Mesodermal cell (in vitro differentiated cells): ENCODE measurements around the gene DROSHA.
"Not testable (repeated sequence)": the region's sequence is repeated elsewhere in the genome, so short reads cannot be mapped to it uniquely, and the experiment has no call there.

Source experiments
- H3K27ac ChIP-seq: 2 replicates; pipeline ENCODE4 v1.7.0; 2013; ENCODE audit warnings: mild to moderate bottlenecking, low read depth, low read length, moderate library complexity; ENCODE audit not compliant: severe bottlenecking
- H3K36me3 ChIP-seq: 2 replicates; pipeline ENCODE4 v1.7.1; 2013; ENCODE audit warnings: mild to moderate bottlenecking, low read length, moderate library complexity; ENCODE audit not compliant: control insufficient read depth, insufficient read depth
- H3K4me1 ChIP-seq: one replicate; pipeline ENCODE4 v1.7.1; 2013; ENCODE audit warnings: mild to moderate bottlenecking, low read length; ENCODE audit not compliant: insufficient read depth, control insufficient read depth, poor library complexity, severe bottlenecking
- H3K4me3 ChIP-seq: 2 replicates; pipeline ENCODE4 v1.7.0; 2013; ENCODE audit warnings: low read length, control low read depth, mild to moderate bottlenecking; ENCODE audit not compliant: insufficient read depth, poor library complexity, severe bottlenecking; ENCODE audit errors: extremely low read depth
- H3K9me3 ChIP-seq: 2 replicates; pipeline ENCODE4 v1.7.1; 2013; ENCODE audit warnings: mild to moderate bottlenecking, low read length, moderate library complexity; ENCODE audit not compliant: control insufficient read depth
- WGBS, 2 experiments: methylation state at CpG; one replicate each; pipeline ENCODE4 v1.1.5; 2013; ENCODE audit warnings: missing lambda C conversion rate in 2 of 2; ENCODE audit not compliant: insufficient coverage in 2 of 2; 5-methylcytosine and 5-hydroxymethylcytosine counted together

DROSHA gene

DNA sequence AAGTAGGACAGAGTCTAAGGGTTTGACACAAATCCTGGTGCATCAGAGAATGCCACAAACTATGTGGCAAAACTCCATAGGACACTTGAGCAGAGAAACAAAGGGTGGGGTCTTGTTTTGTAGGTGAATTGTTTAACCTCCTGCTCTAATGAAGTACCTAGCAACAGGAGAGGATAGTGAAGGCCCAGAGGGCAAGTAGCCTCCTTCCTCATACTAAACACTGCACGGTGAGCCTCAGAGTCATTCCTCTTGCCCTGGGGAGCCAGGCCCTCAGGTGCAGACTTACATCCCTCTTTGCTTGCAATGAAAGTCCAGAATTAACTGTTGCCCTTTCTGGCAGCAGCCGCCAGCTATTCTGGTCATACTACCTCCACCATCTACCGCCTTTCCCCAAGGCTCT is 166.1 kb downstream of the DROSHA start:
- WGBS, 2 experiments, result 84 to 97% methylated on average over 3 of the region's 3 CpGs
- Histone ChIP-seq H3K27ac (no peak overlapping the region), H3K4me3 (no peak overlapping the region), H3K36me3 (no peaks in the 10 kb centered on the region), H3K4me1 (peaks cover 4% of the 10 kb centered on the region), H3K9me3 (peaks cover 9% of the 10 kb centered on the region)

DNA sequence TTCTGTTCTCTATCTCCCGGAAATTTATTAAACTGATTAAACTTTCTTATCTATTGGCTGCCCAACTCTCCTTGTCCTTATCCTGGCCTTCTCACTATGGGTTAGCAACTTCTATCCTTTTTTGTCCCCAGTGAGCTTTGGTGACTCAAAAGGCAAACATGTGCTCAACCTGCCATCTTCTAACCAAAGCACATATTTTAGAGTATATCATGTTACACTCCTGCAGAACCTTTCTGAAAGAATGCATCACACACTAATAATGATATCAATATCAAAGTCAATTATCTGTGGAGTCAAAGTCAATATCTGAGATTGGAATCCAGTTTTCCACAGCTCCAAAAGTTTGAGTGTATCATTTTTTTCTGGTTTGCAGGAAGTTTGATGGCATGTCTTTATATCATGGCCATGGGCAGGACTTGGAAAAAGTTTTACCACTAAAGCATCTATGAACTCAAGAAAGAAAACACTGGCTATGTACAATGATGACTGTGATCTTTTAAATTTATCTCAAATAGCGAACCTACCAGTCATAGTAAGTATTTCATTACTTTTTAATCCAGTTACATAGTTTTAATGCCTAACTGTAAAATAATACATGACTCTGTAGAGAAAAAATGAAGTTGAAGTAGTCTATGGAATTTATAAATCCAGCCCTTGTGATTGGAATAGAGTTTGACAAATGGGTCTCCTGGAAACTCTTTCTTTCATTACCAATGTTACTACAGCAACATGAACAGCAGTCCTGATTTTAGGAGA is 166.8 kb downstream of the DROSHA start:
- no peaks in the 10 kb centered on the region for H3K36me3 ChIP-seq
- H3K4me1 ChIP-seq, result peaks cover 4% of the 10 kb centered on the region
- peaks cover 9% of the 10 kb centered on the region for H3K9me3 ChIP-seq
- WGBS, 2 experiments, result 100% methylated on average over 1 of the region's 2 CpGs
- H3K4me3 ChIP-seq, result no peak overlapping the region
- no peak overlapping the region for H3K27ac ChIP-seq

DNA sequence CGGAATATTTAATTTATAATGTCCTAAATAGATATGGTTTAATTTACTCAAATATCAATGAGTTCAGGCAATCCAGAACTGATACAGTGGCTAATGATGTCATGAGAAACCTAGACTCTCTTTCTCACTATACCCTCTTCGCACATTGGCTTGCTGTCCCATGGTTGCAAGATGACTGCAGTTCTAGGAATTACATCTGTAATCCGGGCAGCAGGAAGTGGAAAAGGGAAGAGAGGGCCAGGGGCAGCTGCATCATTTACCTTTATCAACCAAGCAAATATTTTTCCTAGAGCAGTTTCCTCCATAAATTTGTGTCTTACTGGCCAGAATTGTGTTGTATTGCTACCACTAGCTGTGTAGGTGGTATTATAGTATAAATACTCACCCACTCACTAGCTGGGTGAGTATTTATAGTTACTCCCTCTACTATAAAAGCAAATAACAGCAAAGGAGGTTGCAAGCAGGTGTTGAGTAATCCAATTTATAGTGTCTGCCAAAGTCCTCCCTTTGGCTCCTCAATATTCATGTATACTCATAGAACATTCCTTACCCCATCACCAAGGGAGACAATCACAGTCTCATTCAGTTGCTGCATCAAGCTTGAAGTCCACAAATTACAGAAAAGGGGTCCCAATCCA is 168.8 kb downstream of the DROSHA start:
- H3K9me3 ChIP-seq, result peaks cover 9% of the 10 kb centered on the region

DNA sequence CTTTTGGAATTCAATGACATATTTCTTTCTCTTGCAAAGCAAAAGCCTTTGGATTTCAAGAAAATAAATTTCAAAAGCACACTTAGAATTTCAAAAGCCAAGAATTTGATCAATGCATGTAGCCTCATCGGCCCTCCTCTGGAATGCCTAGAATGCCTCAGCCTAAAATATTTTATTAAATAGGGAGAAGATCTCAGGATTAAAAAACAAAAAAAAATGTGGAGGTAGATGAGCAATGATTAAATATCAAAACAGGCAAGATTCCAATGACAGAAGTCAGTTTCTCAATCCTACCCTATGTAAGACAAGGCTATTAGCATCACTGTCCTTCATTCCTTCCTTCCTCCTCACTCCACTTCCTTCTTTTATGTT is 169.4 kb downstream of the DROSHA start:
- Histone ChIP-seq H3K4me1 (peaks cover 4% of the 10 kb centered on the region), H3K36me3 (no peaks in the 10 kb centered on the region), H3K9me3 (peaks cover 9% of the 10 kb centered on the region), H3K27ac (no peak overlapping the region), H3K4me3 (no peak overlapping the region)
- WGBS, 2 experiments, result no CpG with 5 or more reads among the region's 1 CpG

More for the DNA sequence above, 168.8 kb downstream of the DROSHA start:
- no CpG with 5 or more reads among the region's 3 CpGs for whole genome bisulfite sequencing, 2 experiments
- H3K4me3 ChIP-seq, result no peak overlapping the region
- no peak overlapping the region for H3K27ac ChIP-seq
- peaks cover 4% of the 10 kb centered on the region for H3K4me1 ChIP-seq
- H3K36me3 ChIP-seq, result no peaks in the 10 kb centered on the region

DNA sequence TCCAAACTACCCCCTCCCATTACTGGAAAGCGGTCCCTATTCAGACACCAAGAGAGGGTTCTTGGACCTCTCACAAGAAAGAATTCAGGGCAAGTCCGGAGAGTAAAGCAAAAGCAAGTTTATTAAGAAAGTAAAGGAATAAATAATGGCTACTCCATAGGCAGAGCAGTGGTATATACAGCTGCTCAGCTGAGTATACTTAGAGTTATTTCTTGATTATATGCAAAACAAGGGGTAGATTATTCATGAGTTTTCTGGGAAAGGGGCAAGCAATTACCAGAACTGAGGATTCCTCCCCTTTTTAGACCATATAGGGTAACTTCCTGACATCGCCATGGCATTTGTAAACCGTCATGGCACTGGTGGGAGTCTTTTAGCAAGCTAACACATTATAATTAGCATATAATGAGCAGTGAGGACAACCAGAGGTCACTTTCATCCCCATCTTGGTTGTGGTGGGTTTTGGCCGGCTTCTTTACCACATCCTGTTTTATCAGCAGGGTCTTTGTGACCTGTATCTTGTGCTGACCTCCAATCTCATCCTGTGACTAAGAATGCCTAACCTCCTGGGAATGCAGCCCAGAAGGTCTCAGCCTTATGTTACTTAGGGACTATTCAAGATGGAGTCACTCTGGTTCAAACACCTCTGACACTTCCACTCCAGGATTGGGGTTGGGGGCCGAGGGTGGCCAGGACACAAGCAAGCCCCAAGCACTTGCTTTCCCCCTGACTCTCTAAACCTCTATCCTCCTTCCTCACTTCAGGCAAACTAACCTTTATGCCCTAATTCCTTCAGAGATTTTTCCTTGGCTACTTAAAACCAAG is 170.0 kb downstream of the DROSHA start:
- not testable (repeated sequence) for H3K4me3 ChIP-seq, H3K27ac ChIP-seq, H3K36me3 ChIP-seq, H3K9me3 ChIP-seq, H3K4me1 ChIP-seq
- WGBS, 2 experiments, result 87 to 93% methylated on average over 2 to 5 of the region's 6 CpGs

DNA sequence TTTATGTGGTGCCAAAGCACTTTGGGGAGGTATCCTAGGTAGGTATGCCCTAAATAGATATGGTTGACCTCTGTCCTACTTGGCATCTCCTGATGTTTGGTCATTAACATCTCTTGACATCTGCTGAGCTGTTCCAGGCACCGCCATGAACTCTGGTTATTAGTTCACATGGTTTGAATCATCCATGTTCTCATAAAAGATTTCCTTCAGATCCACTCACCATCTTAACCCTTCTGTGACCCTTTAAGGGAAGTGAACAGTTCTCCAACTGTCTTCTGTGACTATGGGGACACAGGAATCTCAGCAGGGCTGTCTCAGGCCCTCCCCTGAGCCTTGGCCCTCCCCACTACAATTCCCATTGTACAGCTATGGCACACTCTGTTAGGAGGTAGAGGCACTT is 170.7 kb downstream of the DROSHA start:
- H3K9me3 ChIP-seq, result peaks cover 9% of the 10 kb centered on the region
- H3K4me1 ChIP-seq, result peaks cover 4% of the 10 kb centered on the region
- H3K36me3 ChIP-seq, result no peaks in the 10 kb centered on the region
- no peak overlapping the region for H3K27ac ChIP-seq
- 86% methylated on average over 1 of the region's 1 CpG; no CpG with 5 or more reads in 1 of the 2 experiments for WGBS, 2 experiments
- no peak overlapping the region for H3K4me3 ChIP-seq

DNA sequence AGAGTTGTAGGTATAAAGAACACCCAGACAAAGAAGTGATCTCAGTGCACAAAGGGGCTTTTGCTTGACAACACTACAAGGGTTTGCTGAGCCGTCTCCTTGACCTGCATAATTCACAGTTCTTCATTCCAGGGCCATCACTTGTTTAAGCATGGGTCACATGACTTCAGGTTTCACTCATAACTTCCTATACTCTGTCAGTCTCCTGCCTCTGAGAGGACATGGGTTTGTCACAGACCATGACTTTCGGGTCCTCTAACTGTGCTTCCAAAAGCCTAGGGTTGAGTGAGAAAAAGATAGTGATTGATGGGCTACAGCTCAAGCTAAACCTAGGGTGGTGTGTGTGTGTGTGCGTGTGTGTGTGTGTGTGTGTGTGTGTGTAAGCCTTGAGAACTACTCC is 172.1 kb downstream of the DROSHA start:
- peaks cover 9% of the 10 kb centered on the region for H3K9me3 ChIP-seq
- H3K36me3 ChIP-seq, result no peaks in the 10 kb centered on the region
- 85 to 90% methylated on average over 1 of the region's 3 CpGs for WGBS, 2 experiments
- H3K4me1 ChIP-seq, result peaks cover 4% of the 10 kb centered on the region
- no peak overlapping the region for H3K4me3 ChIP-seq
- H3K27ac ChIP-seq, result no peak overlapping the region

DNA sequence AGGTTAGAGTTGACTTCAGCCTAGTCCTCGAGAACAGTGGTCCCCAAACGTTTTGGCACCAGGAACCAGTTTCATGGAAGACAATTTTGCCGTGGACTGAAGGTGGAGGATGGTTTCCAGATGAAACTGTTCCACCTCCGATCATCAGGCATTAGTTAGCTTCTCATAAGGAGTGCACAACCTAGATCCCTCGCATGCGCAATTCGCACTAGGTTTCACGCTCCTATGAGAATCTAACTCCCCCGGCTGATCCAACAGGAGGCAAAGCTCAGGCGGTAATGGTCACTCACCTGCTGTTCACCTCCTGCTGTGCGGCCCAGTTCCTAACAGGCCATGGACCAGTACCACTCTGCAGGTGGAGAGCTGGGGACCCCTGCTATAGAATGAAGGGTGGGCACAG is 174.9 kb downstream of the DROSHA start:
- Histone ChIP-seq H3K36me3 (no peaks in the 10 kb centered on the region), H3K4me1 (peaks cover 6% of the 10 kb centered on the region), H3K27ac (no peak overlapping the region), H3K9me3 (no peaks in the 10 kb centered on the region), H3K4me3 (no peak overlapping the region)
- 91 to 96% methylated on average over 8 to 11 of the region's 11 CpGs for WGBS, 2 experiments

DNA sequence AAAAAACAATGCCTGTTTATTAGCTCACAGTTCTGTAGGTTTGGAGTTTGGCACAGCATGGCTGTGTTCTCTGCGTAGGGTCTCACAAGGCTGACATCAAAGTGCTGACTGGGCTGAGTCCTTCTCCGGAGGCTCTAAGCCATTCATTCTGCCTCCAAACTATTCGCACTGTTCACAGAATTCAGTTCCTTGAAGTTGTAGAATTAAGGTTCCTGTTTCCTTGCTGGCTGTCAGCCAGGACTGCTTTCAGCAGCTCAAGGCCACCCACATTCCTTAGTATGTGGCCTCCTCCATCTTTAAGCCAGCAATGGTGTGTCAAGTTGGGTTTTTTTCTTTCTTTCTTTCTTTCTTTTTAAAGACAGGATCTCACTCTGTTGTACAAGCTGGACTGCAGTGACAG is 176.6 kb downstream of the DROSHA start:
- Histone ChIP-seq H3K36me3 (no peaks in the 10 kb centered on the region), H3K4me1 (peaks cover 4% of the 10 kb centered on the region)
- WGBS, 2 experiments, result 100% methylated on average over 2 of the region's 3 CpGs

More for the DNA sequence above, 176.6 kb downstream of the DROSHA start:
- H3K27ac ChIP-seq, result no peak overlapping the region
- no peak overlapping the region for H3K4me3 ChIP-seq
- no peaks in the 10 kb centered on the region for H3K9me3 ChIP-seq
